ENCODE results near the gene POTEF.
"Not testable (repeated sequence)": the region's sequence is repeated elsewhere in the genome, so short reads cannot be mapped to it uniquely, and the experiment has no call there.

Gene POTEF

GRCh38 chr2:130127726-130128125 is 1.3 kb downstream of the POTEF start:
- not testable (repeated sequence) for DNase-seq (ENCODE audit: low spot score)

- not testable (repeated sequence) for DNase-seq (ENCODE audit: low spot score)
Observed at GRCh38 chr2:130120924-130121323, 8.1 kb downstream of the POTEF start.

- DNase-seq (ENCODE audit: low spot score), result not testable (repeated sequence)
Observed at GRCh38 chr2:130102597-130103363, 26.2 kb downstream of the POTEF start.

GRCh38 chr2:130062645-130063044 is 66.4 kb downstream of the POTEF start:
- not testable (repeated sequence) for DNase-seq (ENCODE audit: low spot score)

- not testable (repeated sequence) for DNase-seq (ENCODE audit: low spot score)
Observed at GRCh38 chr2:130059982-130060381, 69.0 kb downstream of the POTEF start.

- DNase-seq (ENCODE audit: low spot score), result not testable (repeated sequence)
Observed at GRCh38 chr2:130056336-130056735, 72.7 kb downstream of the POTEF start.

GRCh38 chr2:130053217-130053911 is 75.7 kb downstream of the POTEF start:
- DNase-seq (ENCODE audit: low spot score), result not testable (repeated sequence)

GRCh38 chr2:130052376-130052775 is 76.6 kb downstream of the POTEF start:
- DNase-seq (ENCODE audit: low spot score), result not testable (repeated sequence)

- DNase-seq (ENCODE audit: low spot score), result not testable (repeated sequence)
Observed at GRCh38 chr2:130048422-130048821, 80.6 kb downstream of the POTEF start.

- not testable (repeated sequence) for DNase-seq (ENCODE audit: low spot score)
Observed at GRCh38 chr2:130038265-130038603, 90.8 kb downstream of the POTEF start.

GRCh38 chr2:130025931-130026330 is 103.1 kb downstream of the POTEF start:
- not testable (repeated sequence) for DNase-seq (ENCODE audit: low spot score)

Data from LoVo (cell line).